C4-2B (cell line): Measurements from ENCODE around the gene RANBP17.

Experiments used
- ZFX ChIP-seq: fragments of 450-650 bp; IDR thresholded peaks from 2 replicates; pipeline ENCODE4 v1.6.1; 2017
- TF ChIP-seq, protein P1 (sequence below): fragments of 450-650 bp; conservative IDR thresholded peaks from 2 replicates; pipeline ENCODE4 v1.5.1; 2017; ENCODE audit warnings: mild to moderate bottlenecking

DNA sequence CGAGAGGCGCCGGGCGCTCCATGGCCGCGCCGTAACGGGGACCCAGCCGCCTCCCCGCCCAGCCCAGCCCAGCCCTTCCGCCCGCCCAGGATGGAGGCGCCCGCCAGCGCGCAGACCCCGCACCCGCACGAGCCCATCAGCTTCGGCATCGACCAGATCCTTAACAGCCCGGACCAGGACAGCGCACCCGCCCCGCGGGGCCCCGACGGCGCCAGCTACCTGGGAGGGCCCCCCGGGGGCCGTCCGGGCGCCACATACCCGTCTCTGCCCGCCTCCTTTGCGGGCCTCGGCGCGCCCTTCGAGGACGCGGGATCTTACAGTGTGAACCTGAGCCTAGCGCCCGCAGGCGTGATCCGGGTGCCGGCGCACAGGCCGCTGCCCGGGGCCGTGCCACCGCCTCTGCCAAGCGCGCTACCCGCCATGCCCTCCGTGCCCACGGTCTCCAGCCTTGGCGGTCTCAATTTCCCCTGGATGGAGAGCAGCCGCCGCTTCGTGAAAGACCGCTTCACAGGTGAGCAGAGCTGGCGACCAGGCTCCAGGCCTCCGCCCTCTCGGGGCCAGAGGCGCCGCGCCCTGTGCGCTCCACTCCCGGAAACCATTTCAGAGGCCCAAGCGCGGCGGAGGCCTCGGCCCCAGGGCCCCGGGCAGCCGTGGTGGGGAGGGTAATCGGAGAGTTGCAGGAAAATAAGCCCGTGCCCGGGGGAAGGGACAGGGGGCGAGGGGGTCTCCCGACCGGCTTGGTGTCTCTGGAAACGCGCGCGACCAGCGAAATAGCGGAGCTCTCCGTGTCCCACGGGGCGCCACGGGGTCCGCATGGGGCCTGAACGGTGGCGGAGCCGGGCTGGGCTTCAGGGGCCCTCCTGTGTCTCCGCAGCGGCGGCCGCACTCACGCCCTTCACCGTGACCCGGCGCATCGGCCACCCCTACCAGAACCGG is 447.7 kb downstream of the RANBP17 start:
- TF ChIP-seq, protein P1, sequence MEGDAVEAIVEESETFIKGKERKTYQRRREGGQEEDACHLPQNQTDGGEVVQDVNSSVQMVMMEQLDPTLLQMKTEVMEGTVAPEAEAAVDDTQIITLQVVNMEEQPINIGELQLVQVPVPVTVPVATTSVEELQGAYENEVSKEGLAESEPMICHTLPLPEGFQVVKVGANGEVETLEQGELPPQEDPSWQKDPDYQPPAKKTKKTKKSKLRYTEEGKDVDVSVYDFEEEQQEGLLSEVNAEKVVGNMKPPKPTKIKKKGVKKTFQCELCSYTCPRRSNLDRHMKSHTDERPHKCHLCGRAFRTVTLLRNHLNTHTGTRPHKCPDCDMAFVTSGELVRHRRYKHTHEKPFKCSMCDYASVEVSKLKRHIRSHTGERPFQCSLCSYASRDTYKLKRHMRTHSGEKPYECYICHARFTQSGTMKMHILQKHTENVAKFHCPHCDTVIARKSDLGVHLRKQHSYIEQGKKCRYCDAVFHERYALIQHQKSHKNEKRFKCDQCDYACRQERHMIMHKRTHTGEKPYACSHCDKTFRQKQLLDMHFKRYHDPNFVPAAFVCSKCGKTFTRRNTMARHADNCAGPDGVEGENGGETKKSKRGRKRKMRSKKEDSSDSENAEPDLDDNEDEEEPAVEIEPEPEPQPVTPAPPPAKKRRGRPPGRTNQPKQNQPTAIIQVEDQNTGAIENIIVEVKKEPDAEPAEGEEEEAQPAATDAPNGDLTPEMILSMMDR = no peak
- no peak for TF ChIP-seq ZFX
